K562 (cell line): ENCODE results near the gene TMEM187.

Experiments used
- AFF1 ChIP-seq, 2 experiments: fragments of 450-650 bp; IDR thresholded peaks; 2 replicates each; pipeline ENCODE4 v1.6.1; 2018; ENCODE audit warnings: mild to moderate bottlenecking in 2 of 2, low read depth in 1 of 2; ENCODE audit not compliant: partially characterized antibody in 2 of 2
- CTCF ChIP-seq, 3 experiments: IDR thresholded peaks in 2 of 3; conservative IDR thresholded peaks in 1 of 3; 2 replicates each; pipeline ENCODE4 v1.5.1; 2011 to 2012; ENCODE audit warnings: low read length in 3 of 3, mild to moderate bottlenecking in 3 of 3, control low read depth in 2 of 3, improper control_type of control experiment in 1 of 3, inconsistent platforms in 1 of 3, low read depth in 1 of 3, mixed read lengths in 1 of 3, moderate library complexity in 1 of 3; ENCODE audit not compliant: insufficient read depth in 2 of 3
- NFE2L1 ChIP-seq: fragments of 450-650 bp; IDR thresholded peaks from 2 replicates; pipeline ENCODE4 v1.6.1; 2016; ENCODE audit warnings: missing genetic modification characterization, low read depth, mild to moderate bottlenecking, missing compliant biosample characterization, moderate library complexity, borderline replicate concordance
- XRCC5 ChIP-seq: fragments of 200-400 bp; formaldehyde crosslinking; IDR thresholded peaks from 2 replicates; pipeline ENCODE4 v1.6.1; 2017; ENCODE audit warnings: low read depth, mild to moderate bottlenecking, low read length

- TF ChIP-seq AFF1 (IDR thresholded peaks at IDR 0.05; ENCODE audit: low read depth in 1 of 2, partially characterized antibody in 2 of 2) (no peak), XRCC5 (no peak), CTCF (IDR thresholded peaks at IDR 0.05 in 2 of 3, conservative IDR thresholded peaks at IDR 0.05 in 1 of 3; ENCODE audit: insufficient read depth in 2 of 3, low read depth in 1 of 3, low read length in 3 of 3) (no peak), NFE2L1 (no peak)
These were observed 18.5 kb downstream of the TMEM187 start for GRCh38 chrX:153991013-153991580.
